ENCODE measurements around the gene TOX4. TPM values are rescaled to one million over a fixed set of nuclear protein-coding genes. Genes with fewer than 3 reads are reported as not detected.
A peak's percentile ranks its signal among the peaks of the same experiment; 100 is the strongest.

Gene TOX4
- total RNA-seq, 1 donor from 2014 or later, result 67.4 TPM

- no peak for DNase-seq (ENCODE audit: low read depth)
- Histone ChIP-seq H3K27me3 (ENCODE audit: control insufficient read depth, insufficient read depth, low read length) (no peaks in the 10 kb centered on the region), H3K36me3 (ENCODE audit: control insufficient read depth, insufficient read depth, low read length) (peaks cover 1% of the 10 kb centered on the region), H3K4me3 (ENCODE audit: low read depth, low read length) (no peak overlapping the region)
- TF ChIP-seq CTCF (IDR thresholded peaks at IDR 0.05; ENCODE audit: insufficient read depth, low read length, poor library complexity, severe bottlenecking), result no peak
These were observed 19.5 kb downstream of the TOX4 start for GRCh38 chr14:21496453-21496852.

GRCh38 chr14:21498540-21499526 lies 21.8 kb downstream of the TOX4 start:
- H3K36me3 ChIP-seq (ENCODE audit: control insufficient read depth, insufficient read depth, low read length), result peaks cover 1% of the 10 kb centered on the region
- DNase-seq (ENCODE audit: low read depth), result no peak
- no peaks in the 10 kb centered on the region for H3K27me3 ChIP-seq (ENCODE audit: control insufficient read depth, insufficient read depth, low read length)
- no peak overlapping the region for H3K4me3 ChIP-seq (ENCODE audit: low read depth, low read length)
- peak; percentile 46 for TF ChIP-seq CTCF (IDR thresholded peaks at IDR 0.05; ENCODE audit: insufficient read depth, low read length, poor library complexity, severe bottlenecking)

GRCh38 chr14:21501568-21501967 lies 24.6 kb downstream of the TOX4 start:
- no peak for DNase-seq (ENCODE audit: low read depth)
- peaks cover 1% of the 10 kb centered on the region for H3K36me3 ChIP-seq (ENCODE audit: control insufficient read depth, insufficient read depth, low read length)

GRCh38 chr14:21503376-21503775 lies 26.4 kb downstream of the TOX4 start:
- DNase-seq (ENCODE audit: low read depth), result no peak
- no peaks in the 10 kb centered on the region for H3K27me3 ChIP-seq (ENCODE audit: control insufficient read depth, insufficient read depth, low read length)
- peaks cover 1% of the 10 kb centered on the region for H3K36me3 ChIP-seq (ENCODE audit: control insufficient read depth, insufficient read depth, low read length)
- H3K4me3 ChIP-seq (ENCODE audit: low read depth, low read length), result no peak overlapping the region
- TF ChIP-seq CTCF (IDR thresholded peaks at IDR 0.05; ENCODE audit: insufficient read depth, low read length, poor library complexity, severe bottlenecking), result no peak

More at GRCh38 chr14:21501568-21501967, 24.6 kb downstream of the TOX4 start:
- no peak for TF ChIP-seq CTCF (IDR thresholded peaks at IDR 0.05; ENCODE audit: insufficient read depth, low read length, poor library complexity, severe bottlenecking)
- Histone ChIP-seq H3K27me3 (ENCODE audit: control insufficient read depth, insufficient read depth, low read length) (no peaks in the 10 kb centered on the region), H3K4me3 (ENCODE audit: low read depth, low read length) (no peak overlapping the region)

- H3K4me3 ChIP-seq (ENCODE audit: low read depth, low read length), result no peak overlapping the region
- DNase-seq (ENCODE audit: low read depth), result no peak
- no peaks in the 10 kb centered on the region for H3K27me3 ChIP-seq (ENCODE audit: control insufficient read depth, insufficient read depth, low read length)
- no peak for TF ChIP-seq CTCF (IDR thresholded peaks at IDR 0.05; ENCODE audit: insufficient read depth, low read length, poor library complexity, severe bottlenecking)
- H3K36me3 ChIP-seq (ENCODE audit: control insufficient read depth, insufficient read depth, low read length), result peaks cover 1% of the 10 kb centered on the region
These were observed 28.1 kb downstream of the TOX4 start for GRCh38 chr14:21505012-21505553.
